ENCODE data around the gene TMEM107.
A peak's percentile ranks its signal among the peaks of the same experiment; 100 is the strongest.

TMEM107 gene

GRCh38 chr17:8161289-8162232, 14.6 kb downstream of the TMEM107 start:
- FAIRE-seq: no peak

- no peak for FAIRE-seq
Observed at GRCh38 chr17:8160741-8161221, 15.4 kb downstream of the TMEM107 start.

GRCh38 chr17:8160224-8160577, 16.0 kb downstream of the TMEM107 start:
- no peak for FAIRE-seq

GRCh38 chr17:8159459-8160223, 16.5 kb downstream of the TMEM107 start:
- no peak for FAIRE-seq

- FAIRE-seq: no peak
Observed at GRCh38 chr17:8159032-8159400, 17.2 kb downstream of the TMEM107 start.

GRCh38 chr17:8158267-8159031, 17.7 kb downstream of the TMEM107 start:
- peak; percentile 17 for FAIRE-seq

- FAIRE-seq: peak; percentile 99
Observed at GRCh38 chr17:8156246-8156992, 19.8 kb downstream of the TMEM107 start.

GRCh38 chr17:8155996-8156245, 20.3 kb downstream of the TMEM107 start:
- FAIRE-seq: no peak

- FAIRE-seq: no peak
Observed at GRCh38 chr17:8155231-8155995, 20.8 kb downstream of the TMEM107 start.

GRCh38 chr17:8154608-8155155, 21.5 kb downstream of the TMEM107 start:
- no peak for FAIRE-seq

- FAIRE-seq: no peak
Observed at GRCh38 chr17:8153957-8154607, 22.1 kb downstream of the TMEM107 start.

GRCh38 chr17:8153525-8153956, 22.6 kb downstream of the TMEM107 start:
- FAIRE-seq: peak; percentile 94

- FAIRE-seq: no peak
Observed at GRCh38 chr17:8153031-8153451, 23.1 kb downstream of the TMEM107 start.

GRCh38 chr17:8152112-8152775, 23.9 kb downstream of the TMEM107 start, which contains the start of gene PER1:
Gene PER1 (minus strand): TSS chr17:8152404. CDS start chr17:8150706, 1,698 bp downstream.
- FAIRE-seq: peak; percentile 84

- no peak for FAIRE-seq
Observed at GRCh38 chr17:8151641-8152111, 24.5 kb downstream of the TMEM107 start.

- FAIRE-seq: no peak
Observed at GRCh38 chr17:8151120-8151640, 25.0 kb downstream of the TMEM107 start.

- FAIRE-seq: no peak
Observed at GRCh38 chr17:8150194-8151119, 25.7 kb downstream of the TMEM107 start.

- no peak for FAIRE-seq
Observed at GRCh38 chr17:8149419-8150193, 26.6 kb downstream of the TMEM107 start.
